ENCODE data around the gene KLHL30. TPM values are rescaled to one million over a fixed set of nuclear protein-coding genes. Genes with fewer than 3 reads are reported as not detected.

The KLHL30 gene
- total RNA-seq, 8 experiments from 2014 or later, result 0.21 to 0.76 (median 0.42) TPM

- H3K4me1 ChIP-seq (replicated peaks in 1 of 2), result peaks cover 18 to 22% of the 10 kb centered on the region in 2 donors
- WGBS, 10 experiments, result 37 to 95% (median 86%) methylated on average over 1 to 7 of the region's 37 CpGs; no CpG with 5 or more reads in 6 of the 10 experiments
- H3K4me3 ChIP-seq, result no peak overlapping the region
- no peak overlapping the region for H3K27ac ChIP-seq
- in situ Hi-C loops (cut with MboI; ENCODE audit: low pct_unique_long_range_greater_than_20kb in 2 of 9, low sequenced_read_pairs in 9 of 9, unreplicated experiment in 9 of 9), result no loop called here
- ATAC-seq (replicated peaks in 6 of 8), result peak; percentile 74 to 98 (median 89)
Measured at GRCh38 chr2:238097988-238098871, 40.2 kb upstream of the KLHL30 start.

GRCh38 chr2:238098901-238099713 lies 39.4 kb upstream of the KLHL30 start:
- in situ Hi-C loops (cut with MboI; ENCODE audit: low pct_unique_long_range_greater_than_20kb in 2 of 9, low sequenced_read_pairs in 9 of 9, unreplicated experiment in 9 of 9), result no loop called here
- Histone ChIP-seq H3K4me3 (no peak overlapping the region), H3K4me1 (replicated peaks in 1 of 2) (peaks cover 18 to 22% of the 10 kb centered on the region in 2 donors), H3K27ac (no peak overlapping the region)
- WGBS, 10 experiments, result 40 to 100% (median 89%) methylated on average over 1 to 9 of the region's 17 CpGs; no CpG with 5 or more reads in 1 of the 10 experiments
- peak in 6 of 8 experiments; percentile 18 to 51 (median 28) for ATAC-seq (replicated peaks in 6 of 8)

- 73 to 100% (median 80%) methylated on average over 2 to 7 of the region's 10 CpGs; no CpG with 5 or more reads in 7 of the 10 experiments for WGBS, 10 experiments
- in situ Hi-C loops (cut with MboI; ENCODE audit: low pct_unique_long_range_greater_than_20kb in 2 of 9, low sequenced_read_pairs in 9 of 9, unreplicated experiment in 9 of 9), result no loop called here
- Histone ChIP-seq H3K27ac (no peak overlapping the region), H3K4me3 (no peak overlapping the region), H3K4me1 (replicated peaks in 1 of 2) (peaks cover 18 to 22% of the 10 kb centered on the region in 2 donors)
- no peak for ATAC-seq (replicated peaks in 6 of 8)
Measured at GRCh38 chr2:238099714-238100048, 38.8 kb upstream of the KLHL30 start.

- 96 to 100% (median 100%) methylated on average over 1 to 9 of the region's 38 CpGs; no CpG with 5 or more reads in 7 of the 10 experiments for WGBS, 10 experiments
- in situ Hi-C loops (cut with MboI; ENCODE audit: low pct_unique_long_range_greater_than_20kb in 2 of 9, low sequenced_read_pairs in 9 of 9, unreplicated experiment in 9 of 9), result no loop called here
- Histone ChIP-seq H3K4me1 (replicated peaks in 1 of 2) (peaks cover 18 to 22% of the 10 kb centered on the region in 2 donors), H3K4me3 (no peak within 1 kb of the TSS), H3K27ac (no peak within 1 kb of the TSS)
- peak in 1 of 8 experiments; percentile 2 for ATAC-seq (replicated peaks in 6 of 8)
Measured at GRCh38 chr2:238100049-238100820, 38.2 kb upstream of the KLHL30 start, which contains the start of gene ESPNL. ESPNL (plus strand) TSS chr2:238100340; CDS start chr2:238100420, 80 bp downstream.

- 40 to 100% (median 88%) methylated on average over 1 to 7 of the region's 28 CpGs; no CpG with 5 or more reads in 4 of the 10 experiments for WGBS, 10 experiments
Measured at GRCh38 chr2:238100821-238101771, 37.4 kb upstream of the KLHL30 start.

GRCh38 chr2:238101891-238102841 lies 36.3 kb upstream of the KLHL30 start:
- WGBS, 10 experiments, result 62 to 90% (median 66%) methylated on average over 2 to 6 of the region's 30 CpGs; no CpG with 5 or more reads in 7 of the 10 experiments
- Histone ChIP-seq H3K4me1 (replicated peaks in 1 of 2) (peaks cover 18 to 29% of the 10 kb centered on the region in 2 donors), H3K27ac (peak overlapping the region; percentile 27 to 52), H3K4me3 (no peak overlapping the region)
- peak in 5 of 8 experiments; percentile 12 to 54 (median 33) for ATAC-seq (replicated peaks in 6 of 8)
- in situ Hi-C loops (cut with MboI; ENCODE audit: low pct_unique_long_range_greater_than_20kb in 2 of 9, low sequenced_read_pairs in 9 of 9, unreplicated experiment in 9 of 9), result no loop called here

More at GRCh38 chr2:238100821-238101771, 37.4 kb upstream of the KLHL30 start:
- no peak for ATAC-seq (replicated peaks in 6 of 8)
- peaks cover 18 to 22% of the 10 kb centered on the region in 2 donors for H3K4me1 ChIP-seq (replicated peaks in 1 of 2)
- in situ Hi-C loops (cut with MboI; ENCODE audit: low pct_unique_long_range_greater_than_20kb in 2 of 9, low sequenced_read_pairs in 9 of 9, unreplicated experiment in 9 of 9), result no loop called here
- no peak overlapping the region for H3K4me3 ChIP-seq
- H3K27ac ChIP-seq, result no peak overlapping the region

GRCh38 chr2:238102865-238103264 lies 35.6 kb upstream of the KLHL30 start:
- in situ Hi-C loops (cut with MboI; ENCODE audit: low pct_unique_long_range_greater_than_20kb in 2 of 9, low sequenced_read_pairs in 9 of 9, unreplicated experiment in 9 of 9), result no loop called here
- ATAC-seq (replicated peaks in 6 of 8), result no peak
- H3K4me3 ChIP-seq, result no peak overlapping the region
- 20 to 100% (median 86%) methylated on average over 1 to 4 of the region's 10 CpGs; no CpG with 5 or more reads in 6 of the 10 experiments for WGBS, 10 experiments
- H3K27ac ChIP-seq, result peak overlapping the region; percentile 27 to 52
- peaks cover 18 to 34% of the 10 kb centered on the region in 2 donors for H3K4me1 ChIP-seq (replicated peaks in 1 of 2)

GRCh38 chr2:238103465-238104225 lies 34.8 kb upstream of the KLHL30 start:
- WGBS, 10 experiments, result 95% methylated on average over 4 of the region's 18 CpGs; no CpG with 5 or more reads in 9 of the 10 experiments

GRCh38 chr2:238104226-238104690 lies 34.2 kb upstream of the KLHL30 start:
- WGBS, 10 experiments, result 76% methylated on average over 3 of the region's 14 CpGs; no CpG with 5 or more reads in 9 of the 10 experiments
- H3K4me1 ChIP-seq (replicated peaks in 1 of 2), result peaks cover 25 to 40% of the 10 kb centered on the region in 2 donors
- no peak overlapping the region for H3K27ac ChIP-seq
- in situ Hi-C loops (cut with MboI; ENCODE audit: low pct_unique_long_range_greater_than_20kb in 2 of 9, low sequenced_read_pairs in 9 of 9, unreplicated experiment in 9 of 9), result no loop called here
- ATAC-seq (replicated peaks in 6 of 8), result no peak
- H3K4me3 ChIP-seq, result no peak overlapping the region

More at GRCh38 chr2:238103465-238104225, 34.8 kb upstream of the KLHL30 start:
- no peak for ATAC-seq (replicated peaks in 6 of 8)
- no peak overlapping the region for H3K27ac ChIP-seq
- H3K4me1 ChIP-seq (replicated peaks in 1 of 2), result peaks cover 23 to 39% of the 10 kb centered on the region in 2 donors
- in situ Hi-C loops (cut with MboI; ENCODE audit: low pct_unique_long_range_greater_than_20kb in 2 of 9, low sequenced_read_pairs in 9 of 9, unreplicated experiment in 9 of 9), result no loop called here
- no peak overlapping the region for H3K4me3 ChIP-seq

GRCh38 chr2:238104691-238105371 lies 33.6 kb upstream of the KLHL30 start:
- no peak overlapping the region for H3K27ac ChIP-seq
- in situ Hi-C loops (cut with MboI; ENCODE audit: low pct_unique_long_range_greater_than_20kb in 2 of 9, low sequenced_read_pairs in 9 of 9, unreplicated experiment in 9 of 9), result no loop called here
- H3K4me1 ChIP-seq (replicated peaks in 1 of 2), result peaks cover 26 to 43% of the 10 kb centered on the region in 2 donors
- no peak overlapping the region for H3K4me3 ChIP-seq
- ATAC-seq (replicated peaks in 6 of 8), result no peak
- WGBS, 10 experiments, result 76 to 80% methylated on average over 1 to 5 of the region's 21 CpGs; no CpG with 5 or more reads in 8 of the 10 experiments
